Endodermal cell (in vitro differentiated cells): ENCODE results near the gene PCSK7. TPM values are rescaled to one million over a fixed set of nuclear protein-coding genes. Genes with fewer than 3 reads are reported as not detected.

Source experiments
- DNase-seq: peaks from one replicate; pipeline ENCODE4 v3.0.0-alpha.2; 2017
- H3K27ac ChIP-seq: 2 replicates; pipeline ENCODE4 v1.5.1; 2013; ENCODE audit warnings: mild to moderate bottlenecking, low read depth, low read length, moderate library complexity
- H3K27me3 ChIP-seq: 2 replicates; pipeline ENCODE4 v1.6.1; 2013; ENCODE audit warnings: mild to moderate bottlenecking, low read length, moderate library complexity; ENCODE audit not compliant: insufficient read depth, control insufficient read depth, poor library complexity, severe bottlenecking
- H3K36me3 ChIP-seq: 2 replicates; pipeline ENCODE4 v1.7.0; 2013; ENCODE audit warnings: mild to moderate bottlenecking, low read length, moderate library complexity; ENCODE audit not compliant: control insufficient read depth, insufficient read depth
- H3K4me1 ChIP-seq: one replicate; pipeline ENCODE4 v1.7.0; 2013; ENCODE audit warnings: low read length; ENCODE audit not compliant: control insufficient read depth, insufficient read depth
- H3K4me3 ChIP-seq: 2 replicates; pipeline ENCODE4 v1.5.1; 2013; ENCODE audit warnings: mild to moderate bottlenecking, low read length, moderate library complexity
- H3K9ac ChIP-seq: 2 replicates; pipeline ENCODE4 v1.6.1; 2013; ENCODE audit warnings: mild to moderate bottlenecking, low read length, moderate library complexity; ENCODE audit not compliant: poor library complexity, severe bottlenecking; ENCODE audit errors: extremely low read depth
- H3K9me3 ChIP-seq: 2 replicates; pipeline ENCODE4 v1.6.1; 2013; ENCODE audit warnings: mild to moderate bottlenecking, low read length, moderate library complexity; ENCODE audit not compliant: control insufficient read depth
- H3K27ac Mint-ChIP-seq: 2 replicates; pipeline ENCODE4 v1.8.0; 2020; ENCODE audit warnings: mixed read lengths
- H3K27me3 Mint-ChIP-seq: 2 replicates; pipeline ENCODE4 v1.8.0; 2021; ENCODE audit warnings: mild to moderate bottlenecking, mixed read lengths; ENCODE audit not compliant: insufficient read depth
- H3K36me3 Mint-ChIP-seq: 2 replicates; pipeline ENCODE4 v1.8.0; 2020; ENCODE audit warnings: low read depth, mixed read lengths
- H3K4me1 Mint-ChIP-seq: 2 replicates; pipeline ENCODE4 v1.8.0; 2020; ENCODE audit warnings: mixed read lengths
- H3K4me3 Mint-ChIP-seq: 2 replicates; pipeline ENCODE4 v1.8.0; 2020; ENCODE audit warnings: mild to moderate bottlenecking, moderate library complexity, mixed read lengths
- H3K9me3 Mint-ChIP-seq: 2 replicates; pipeline ENCODE4 v1.8.0; 2020; ENCODE audit warnings: mild to moderate bottlenecking, mixed read lengths
- WGBS, 2 experiments: methylation state at CpG; one replicate each; pipeline versions ENCODE4 v1.1.5 to v1.1.7; 2013; ENCODE audit warnings: missing lambda C conversion rate in 2 of 2, mixed read lengths in 1 of 2; ENCODE audit not compliant: insufficient coverage in 1 of 2, insufficient read length in 1 of 2; 5-methylcytosine and 5-hydroxymethylcytosine counted together
- total RNA-seq, 2 donors: library from RNA; stranded (reverse); fragmentation: NEBNext Ultra II Directional in 1 of 2; extraction: Animal tissue kit (Norgen Biotek cat#: 25700) in 1 of 2; gene quantifications; 2 replicates in 1 of 2; 3 replicates in 1 of 2; pipeline ENCODE4 v1.2.1, GENCODE V29; 2021
- TF ChIP-seq, protein P1 (sequence below): fragments of 200-600 bp; sonication (generic); conservative IDR thresholded peaks from 2 replicates; pipeline ENCODE4 v1.5.0; 2021; ENCODE audit warnings: antibody characterized with exemption, mild to moderate bottlenecking

Gene PCSK7
- total RNA-seq, 2 donors from 2014 or later: 56.5 to 58.6 TPM

DNA sequence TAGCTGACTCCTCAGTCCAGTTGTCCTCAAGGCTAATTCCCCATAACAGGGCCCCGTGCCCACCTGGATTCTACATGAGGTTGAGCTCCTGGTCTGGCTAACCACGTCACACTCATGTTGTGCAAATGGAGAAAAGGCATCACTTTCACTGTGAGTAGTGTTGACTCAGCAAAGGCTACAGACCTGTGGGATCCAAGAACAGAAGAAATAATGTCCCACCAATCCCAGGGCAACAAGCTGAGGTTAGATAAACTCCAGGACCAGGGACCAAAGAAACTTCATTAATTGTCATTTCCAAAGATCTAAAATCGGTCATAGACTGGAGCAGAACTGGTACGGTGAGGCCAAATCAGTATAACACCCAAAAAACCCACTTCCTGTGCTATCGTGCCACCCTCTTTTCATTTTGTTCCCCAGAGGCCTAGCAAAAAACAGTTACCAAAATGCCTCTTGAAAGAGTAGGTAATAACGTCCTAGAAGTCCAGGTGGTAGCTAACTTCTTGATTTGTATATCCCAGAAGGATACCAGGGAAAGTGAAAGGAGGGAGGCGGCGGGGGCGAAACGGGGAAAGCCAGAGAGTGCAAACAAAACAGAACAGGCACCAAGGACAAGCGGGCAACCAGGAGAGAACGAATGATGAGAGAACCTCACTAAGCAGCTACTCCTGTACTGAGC lies 1.4 kb downstream of the PCSK7 start:
- Histone ChIP-seq H3K36me3 (peaks cover 54% of the 10 kb centered on the region), H3K27ac (no peak overlapping the region), H3K27me3 (no peaks in the 10 kb centered on the region), H3K9me3 (no peaks in the 10 kb centered on the region), H3K4me1 (peaks cover 9% of the 10 kb centered on the region), H3K9ac (peak overlapping the region; percentile 63), H3K4me3 (peak overlapping the region; percentile 91)
- Mint-ChIP-seq H3K27ac (peak overlapping the region; percentile 30), H3K9me3 (no peaks in the 10 kb centered on the region), H3K4me1 (peaks cover 31% of the 10 kb centered on the region), H3K27me3 (no peaks in the 10 kb centered on the region), H3K4me3 (peak overlapping the region; percentile 85), H3K36me3 (peaks cover 25% of the 10 kb centered on the region)
- 90 to 95% methylated on average over 11 to 12 of the region's 12 CpGs for WGBS, 2 experiments
- TF ChIP-seq, protein P1, sequence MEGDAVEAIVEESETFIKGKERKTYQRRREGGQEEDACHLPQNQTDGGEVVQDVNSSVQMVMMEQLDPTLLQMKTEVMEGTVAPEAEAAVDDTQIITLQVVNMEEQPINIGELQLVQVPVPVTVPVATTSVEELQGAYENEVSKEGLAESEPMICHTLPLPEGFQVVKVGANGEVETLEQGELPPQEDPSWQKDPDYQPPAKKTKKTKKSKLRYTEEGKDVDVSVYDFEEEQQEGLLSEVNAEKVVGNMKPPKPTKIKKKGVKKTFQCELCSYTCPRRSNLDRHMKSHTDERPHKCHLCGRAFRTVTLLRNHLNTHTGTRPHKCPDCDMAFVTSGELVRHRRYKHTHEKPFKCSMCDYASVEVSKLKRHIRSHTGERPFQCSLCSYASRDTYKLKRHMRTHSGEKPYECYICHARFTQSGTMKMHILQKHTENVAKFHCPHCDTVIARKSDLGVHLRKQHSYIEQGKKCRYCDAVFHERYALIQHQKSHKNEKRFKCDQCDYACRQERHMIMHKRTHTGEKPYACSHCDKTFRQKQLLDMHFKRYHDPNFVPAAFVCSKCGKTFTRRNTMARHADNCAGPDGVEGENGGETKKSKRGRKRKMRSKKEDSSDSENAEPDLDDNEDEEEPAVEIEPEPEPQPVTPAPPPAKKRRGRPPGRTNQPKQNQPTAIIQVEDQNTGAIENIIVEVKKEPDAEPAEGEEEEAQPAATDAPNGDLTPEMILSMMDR: no peak
- DNase-seq: no peak

GRCh38 chr11:117229931-117230285 lies 2.0 kb downstream of the PCSK7 start:
- Mint-ChIP-seq H3K27ac (peak overlapping the region; percentile 30), H3K27me3 (no peaks in the 10 kb centered on the region), H3K9me3 (no peaks in the 10 kb centered on the region), H3K4me3 (no peak overlapping the region), H3K36me3 (peaks cover 28% of the 10 kb centered on the region), H3K4me1 (peaks cover 31% of the 10 kb centered on the region)
- H3K36me3 ChIP-seq: peaks cover 56% of the 10 kb centered on the region
- WGBS, 2 experiments: 93 to 94% methylated on average over 5 of the region's 5 CpGs
- H3K27ac ChIP-seq: no peak overlapping the region
- no peak for DNase-seq
- no peaks in the 10 kb centered on the region for H3K9me3 ChIP-seq
- peaks cover 9% of the 10 kb centered on the region for H3K4me1 ChIP-seq
- H3K27me3 ChIP-seq: no peaks in the 10 kb centered on the region
- H3K4me3 ChIP-seq: peak overlapping the region; percentile 91
- TF ChIP-seq, protein P1: no peak
- H3K9ac ChIP-seq: no peak overlapping the region

DNA sequence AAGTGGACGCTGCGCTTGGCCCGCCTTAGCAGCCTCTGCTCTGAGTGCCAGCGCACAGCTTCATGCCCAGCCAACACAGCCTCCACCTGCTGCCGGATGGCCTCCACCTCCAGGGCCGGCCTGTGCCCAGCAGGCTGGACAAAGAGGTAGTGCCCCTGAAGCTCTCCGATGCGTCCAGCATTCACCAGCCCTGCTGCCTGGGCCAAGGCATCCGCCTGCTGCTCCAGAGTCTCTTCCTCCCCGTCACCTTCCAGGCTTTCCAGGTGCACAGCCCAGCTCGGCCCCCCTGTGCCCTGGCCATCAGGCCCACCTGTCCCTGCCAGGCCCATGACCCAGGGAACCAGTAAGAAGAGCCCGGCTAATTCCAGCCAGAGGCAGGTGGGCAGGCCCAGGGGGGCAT lies 2.5 kb downstream of the PCSK7 start:
- H3K27me3 ChIP-seq: no peaks in the 10 kb centered on the region
- H3K9me3 ChIP-seq: no peaks in the 10 kb centered on the region
- H3K36me3 ChIP-seq: peaks cover 51% of the 10 kb centered on the region
- H3K4me1 Mint-ChIP-seq: peaks cover 31% of the 10 kb centered on the region
- peaks cover 9% of the 10 kb centered on the region for H3K4me1 ChIP-seq
- no peak overlapping the region for H3K4me3 ChIP-seq
- no peak for DNase-seq
- WGBS, 2 experiments: 94 to 100% methylated on average over 7 to 12 of the region's 12 CpGs
- H3K9ac ChIP-seq: no peak overlapping the region
- no peaks in the 10 kb centered on the region for H3K9me3 Mint-ChIP-seq
- H3K27ac ChIP-seq: no peak overlapping the region
- peaks cover 30% of the 10 kb centered on the region for H3K36me3 Mint-ChIP-seq
- H3K4me3 Mint-ChIP-seq: no peak overlapping the region
- TF ChIP-seq, protein P1: no peak
- no peaks in the 10 kb centered on the region for H3K27me3 Mint-ChIP-seq
- H3K27ac Mint-ChIP-seq: no peak overlapping the region
